NB4 (cell line): ENCODE data around the gene STAT1.
A peak's percentile ranks its signal among the peaks of the same experiment; 100 is the strongest.

Experiments
- DNase-seq: peaks from one replicate; pipeline ENCODE4 v3.0.0; 2010; ENCODE audit warnings: low read depth
- H3K4me3 ChIP-seq: one replicate; pipeline ENCODE4 v1.5.1; 2011; ENCODE audit warnings: mild to moderate bottlenecking, low read depth, low read length, moderate library complexity
- CTCF ChIP-seq: IDR thresholded peaks from one replicate; pipeline ENCODE4 v1.5.1; 2012; ENCODE audit warnings: low read depth, low read length
- MAX ChIP-seq: IDR thresholded peaks from 2 replicates; pipeline ENCODE4 v1.6.1; 2011; ENCODE audit warnings: low read depth, low read length
- MYC ChIP-seq: IDR thresholded peaks from 2 replicates; pipeline ENCODE4 v1.6.1; 2011; ENCODE audit warnings: low read depth, low read length
- POLR2A ChIP-seq: IDR thresholded peaks from 2 replicates; pipeline ENCODE4 v1.6.1; 2011; ENCODE audit warnings: mild to moderate bottlenecking; ENCODE audit not compliant: insufficient read length; ENCODE audit errors: extremely low read depth

STAT1 gene

GRCh38 chr2:191030521-191031154 lies 16.7 kb upstream of the STAT1 start:
- TF ChIP-seq MAX: no peak
- peak; percentile 58 for TF ChIP-seq CTCF
- no peak overlapping the region for H3K4me3 ChIP-seq
- peak; percentile 77 for DNase-seq

GRCh38 chr2:191029280-191029950 lies 15.4 kb upstream of the STAT1 start:
- no peak for DNase-seq
- TF ChIP-seq CTCF: no peak
- no peak for TF ChIP-seq MYC
- no peak for TF ChIP-seq MAX
- no peak for TF ChIP-seq POLR2A
- H3K4me3 ChIP-seq: no peak overlapping the region

- no peak for DNase-seq
- no peak overlapping the region for H3K4me3 ChIP-seq
- TF ChIP-seq POLR2A (no peak), CTCF (no peak), MAX (no peak), MYC (no peak)
Measured at GRCh38 chr2:191026377-191026776, 12.4 kb upstream of the STAT1 start.

DNA sequence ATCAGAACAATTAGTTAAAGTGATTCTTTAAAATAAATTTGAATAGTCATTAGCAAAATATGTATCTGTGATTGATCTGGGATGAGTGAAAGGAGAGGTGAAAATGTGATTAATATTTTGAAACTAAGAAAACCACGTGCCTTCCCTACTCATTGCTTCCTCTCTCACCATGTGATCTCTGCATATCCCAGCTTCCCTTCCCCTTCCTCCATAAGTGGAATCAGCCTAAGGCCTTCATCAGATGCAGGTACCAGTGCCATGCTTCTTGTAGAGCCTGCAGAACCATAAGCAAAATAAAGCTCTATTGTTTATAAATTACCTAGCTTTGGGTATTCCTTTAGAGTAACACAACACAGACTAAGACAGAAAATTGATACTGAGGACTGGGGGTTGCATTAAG lies 11.2 kb upstream of the STAT1 start:
- no peak for DNase-seq
- no peak for TF ChIP-seq MYC
- no peak for TF ChIP-seq MAX
- no peak for TF ChIP-seq CTCF
- no peak for TF ChIP-seq POLR2A
- H3K4me3 ChIP-seq: no peak overlapping the region

DNA sequence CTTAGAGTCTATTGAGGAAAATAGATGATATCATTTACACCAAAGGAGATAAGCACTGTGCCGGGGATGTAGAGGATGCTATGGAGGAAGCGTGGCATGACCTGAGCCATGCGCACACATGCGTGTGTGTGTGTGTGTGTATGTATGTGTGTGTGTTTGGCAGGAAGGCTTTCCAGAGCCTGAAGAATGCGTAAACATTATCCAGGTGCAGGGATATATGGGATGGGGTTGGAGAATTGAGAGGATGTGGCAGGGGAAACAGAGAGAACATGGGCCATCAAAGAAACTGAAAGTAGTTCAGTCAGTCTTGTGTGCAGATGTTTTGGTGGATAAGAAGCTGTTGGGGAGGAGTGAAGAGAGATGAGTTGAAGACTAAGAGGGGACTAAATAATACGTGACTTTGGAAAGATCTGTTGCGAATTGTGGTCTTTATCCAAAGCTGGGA lies 9.3 kb upstream of the STAT1 start:
- no peak overlapping the region for H3K4me3 ChIP-seq
- peak; percentile 20 for DNase-seq
- no peak for TF ChIP-seq MAX
- no peak for TF ChIP-seq POLR2A
- no peak for TF ChIP-seq MYC
- no peak for TF ChIP-seq CTCF
